Stimulated activated CD8-positive, alpha-beta memory T cell treated with anti-CD3 and anti-CD28 coated beads, Interleukin-4, amount 100 ng/mL, for 48 hours (primary cell): ENCODE measurements around the gene CDK18.

Experiments used
- DNase-seq: peaks from one replicate; pipeline ENCODE4 v3.0.0-alpha.2; 2020

Gene CDK18

DNA sequence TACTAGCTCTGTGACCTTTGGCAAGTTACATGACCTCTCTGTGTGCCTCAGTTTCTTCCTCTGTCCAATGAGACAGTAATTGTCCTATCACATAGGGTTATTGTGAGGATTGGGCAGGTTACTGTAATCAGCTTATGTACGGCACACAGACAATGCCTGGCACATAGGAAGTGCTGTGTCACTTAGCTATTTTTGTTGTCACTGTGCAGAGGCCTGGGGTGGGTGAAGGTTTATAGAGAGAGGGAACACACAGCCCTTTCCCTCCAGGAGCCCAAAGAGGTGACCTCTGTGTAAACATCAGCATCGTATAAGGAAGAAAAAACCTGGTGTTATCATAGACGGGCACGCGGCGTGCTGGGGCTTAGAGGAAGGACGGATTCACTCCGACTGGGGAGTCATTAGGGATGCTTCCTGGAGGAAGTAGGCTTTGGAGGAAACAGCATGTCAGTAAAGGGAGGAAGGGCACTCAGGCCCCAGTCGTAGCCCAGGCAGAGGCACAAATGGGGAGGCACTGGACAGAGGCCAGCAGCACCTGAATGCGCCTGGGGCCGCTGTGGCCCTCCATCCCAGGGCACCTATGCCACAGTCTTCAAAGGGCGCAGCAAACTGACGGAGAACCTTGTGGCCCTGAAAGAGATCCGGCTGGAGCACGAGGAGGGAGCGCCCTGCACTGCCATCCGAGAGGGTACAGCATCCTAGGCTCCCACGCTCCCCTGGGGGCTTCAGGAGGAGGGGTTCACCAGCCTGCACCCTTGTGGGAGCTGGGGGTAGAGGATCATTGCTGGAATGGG lies 21.2 kb downstream of the CDK18 start:
- no peak for DNase-seq

- DNase-seq, result no peak
Observed at GRCh38 chr1:205526431-205526830, 22.0 kb downstream of the CDK18 start.

GRCh38 chr1:205527931-205528330 lies 23.5 kb downstream of the CDK18 start:
- no peak for DNase-seq

DNA sequence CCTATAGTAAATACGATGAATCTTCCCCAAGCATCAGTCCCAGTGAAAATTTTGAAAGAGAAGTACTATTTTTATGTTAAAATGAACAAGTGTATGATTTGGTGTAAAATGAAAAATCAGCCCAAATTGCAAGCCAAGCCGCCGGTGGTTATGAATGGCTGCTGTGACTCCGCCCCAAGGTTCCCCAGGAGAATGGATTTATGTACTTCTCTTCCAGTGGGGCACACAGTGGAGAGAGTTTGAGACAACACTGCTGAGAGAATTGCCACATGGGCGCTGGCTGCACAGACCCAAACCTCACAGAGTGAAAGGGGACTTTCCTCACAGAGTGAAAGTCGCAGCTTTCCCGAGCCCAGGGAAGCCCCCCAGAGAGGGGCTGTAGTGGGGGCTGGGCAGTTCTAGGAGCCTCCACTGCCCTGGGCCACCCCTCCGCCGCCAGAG lies 24.0 kb downstream of the CDK18 start:
- no peak for DNase-seq

- DNase-seq, result peak; percentile 95
Observed at GRCh38 chr1:205528887-205529825, 24.7 kb downstream of the CDK18 start.

- DNase-seq, result no peak
Observed at GRCh38 chr1:205530116-205530515, 25.6 kb downstream of the CDK18 start.

- no peak for DNase-seq
Observed at GRCh38 chr1:205531191-205532025, 26.9 kb downstream of the CDK18 start.

DNA sequence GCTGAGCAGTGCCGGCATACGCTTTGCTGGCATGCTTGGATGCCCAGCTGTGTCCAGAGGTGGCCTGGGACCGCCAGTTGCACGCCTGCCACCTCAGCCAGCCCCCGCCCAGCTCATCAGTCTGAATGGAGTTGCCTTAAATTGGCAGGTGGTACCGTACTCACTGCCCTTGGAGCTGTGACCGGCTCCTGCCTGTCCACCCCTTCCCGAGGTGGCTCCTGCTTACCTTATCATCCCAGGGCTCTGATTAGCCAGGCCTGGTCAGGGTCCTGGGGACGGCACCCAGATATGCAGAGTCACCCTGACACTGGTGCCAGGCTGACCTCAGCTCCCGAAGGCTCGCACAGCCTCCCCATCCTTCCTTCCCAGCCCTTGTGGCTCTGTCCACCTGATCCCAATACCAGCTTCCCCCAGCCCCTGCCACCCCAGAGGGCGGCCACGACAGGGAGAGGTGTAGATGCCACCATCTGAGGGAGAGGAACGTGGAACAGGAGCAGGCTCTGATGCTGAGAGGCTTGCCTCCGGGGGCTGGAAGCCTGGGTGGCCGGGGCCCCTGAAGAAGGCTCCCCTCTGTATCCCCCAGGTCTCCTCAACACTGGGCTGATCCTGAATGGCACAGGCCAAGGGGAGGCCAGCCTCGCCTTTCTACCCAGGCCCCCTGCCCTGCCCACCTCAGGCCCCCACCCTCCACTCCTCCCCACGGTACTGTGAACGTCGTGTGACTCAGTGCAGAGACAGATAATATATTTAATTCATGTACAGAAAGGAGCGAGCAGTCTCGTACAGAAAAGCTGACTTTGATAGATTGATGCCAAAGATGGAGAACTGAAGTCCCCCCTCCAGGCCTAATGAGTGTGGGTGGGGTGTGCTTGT lies 27.8 kb downstream of the CDK18 start:
- DNase-seq, result no peak

- no peak for DNase-seq
Observed at GRCh38 chr1:205532996-205533735, 28.7 kb downstream of the CDK18 start.

DNA sequence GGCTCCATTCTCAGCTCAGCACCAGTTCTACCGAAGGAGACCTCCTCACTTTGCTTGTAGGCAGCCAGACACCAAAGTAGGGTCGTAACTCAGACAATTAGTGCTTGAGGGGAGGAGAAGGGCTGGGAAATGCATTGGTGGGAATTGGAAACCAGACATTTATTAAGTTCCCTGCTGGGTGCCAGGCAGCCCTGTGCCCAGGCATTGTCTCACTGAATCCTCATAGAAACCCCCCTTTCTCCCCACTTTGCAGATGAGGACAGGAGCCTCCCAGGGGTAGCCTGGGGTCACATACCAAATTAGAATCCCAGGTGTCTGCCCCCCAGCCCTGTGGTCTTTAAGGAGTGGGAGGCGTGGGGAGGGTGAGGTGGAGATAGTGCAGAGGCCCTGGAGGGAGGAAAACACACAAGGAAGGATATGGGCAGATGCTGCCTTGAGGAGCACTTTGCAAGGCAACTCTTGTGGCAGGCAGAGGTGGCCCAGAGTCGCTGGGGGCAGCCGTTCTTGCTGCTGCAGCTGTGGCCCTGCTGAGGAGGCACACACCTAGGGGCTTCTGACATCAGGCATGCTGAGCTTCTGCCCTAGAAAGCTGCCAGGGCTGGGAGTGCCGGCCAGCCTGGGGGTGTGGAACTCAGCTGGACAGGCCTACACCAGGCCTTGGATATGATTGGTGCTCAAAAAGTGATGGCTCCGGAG lies 29.4 kb downstream of the CDK18 start:
- DNase-seq, result no peak

GRCh38 chr1:205534444-205534985 lies 30.0 kb downstream of the CDK18 start:
- no peak for DNase-seq

DNA sequence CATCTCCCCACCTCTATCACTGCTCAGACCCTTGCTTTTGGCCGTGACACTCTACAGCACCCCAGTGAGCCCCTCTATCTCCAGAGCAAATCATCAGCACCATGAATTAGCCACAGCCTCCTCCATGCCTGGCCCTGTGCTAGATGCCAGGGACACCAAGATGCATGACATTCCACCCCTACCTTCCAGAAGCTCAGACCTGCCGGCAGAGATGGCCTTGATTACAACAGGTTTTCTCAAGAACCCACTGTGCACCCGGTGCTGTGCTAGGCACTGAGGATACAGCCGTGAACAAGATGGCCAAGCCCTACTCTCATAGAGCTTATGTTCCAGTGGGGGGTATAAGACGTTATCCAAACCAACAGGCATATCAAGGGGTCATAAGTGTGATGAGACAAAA lies 30.6 kb downstream of the CDK18 start:
- no peak for DNase-seq

GRCh38 chr1:205535866-205536758 lies 31.6 kb downstream of the CDK18 start:
- DNase-seq, result no peak

DNA sequence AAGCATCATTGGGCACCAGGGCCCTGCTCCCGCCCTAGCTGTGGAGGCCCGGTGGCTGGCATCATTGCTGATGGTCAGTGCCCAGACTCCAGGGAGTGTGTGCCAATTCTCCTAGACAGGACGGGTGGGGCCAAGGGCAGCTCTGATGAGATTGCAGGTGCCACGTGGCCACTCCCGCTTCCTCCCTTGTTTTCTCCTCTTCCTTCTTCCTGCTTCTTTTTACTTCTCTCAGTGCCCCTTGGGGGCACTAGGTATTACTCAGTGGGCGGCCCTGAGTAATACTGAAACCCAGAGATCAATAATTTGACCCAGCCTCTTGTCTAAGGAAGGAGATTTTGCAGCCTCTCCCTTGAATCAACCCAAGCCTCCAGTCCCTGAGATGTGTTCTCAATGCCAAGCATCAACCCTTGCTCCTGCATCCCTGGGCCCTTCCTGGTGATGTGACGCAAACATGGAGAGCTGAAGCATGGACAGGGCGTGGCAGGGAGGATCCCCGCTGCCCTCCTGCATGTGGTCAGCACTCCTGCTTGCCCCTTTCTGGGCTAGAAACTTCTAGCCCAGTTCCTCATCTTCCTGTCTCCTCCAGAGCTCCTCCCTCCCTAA lies 32.4 kb downstream of the CDK18 start:
- peak; percentile 29 for DNase-seq

- no peak for DNase-seq
Observed at GRCh38 chr1:205537386-205538018, 33.0 kb downstream of the CDK18 start.

GRCh38 chr1:205538235-205538840 lies 33.9 kb downstream of the CDK18 start:
- DNase-seq, result peak; percentile 10

DNA sequence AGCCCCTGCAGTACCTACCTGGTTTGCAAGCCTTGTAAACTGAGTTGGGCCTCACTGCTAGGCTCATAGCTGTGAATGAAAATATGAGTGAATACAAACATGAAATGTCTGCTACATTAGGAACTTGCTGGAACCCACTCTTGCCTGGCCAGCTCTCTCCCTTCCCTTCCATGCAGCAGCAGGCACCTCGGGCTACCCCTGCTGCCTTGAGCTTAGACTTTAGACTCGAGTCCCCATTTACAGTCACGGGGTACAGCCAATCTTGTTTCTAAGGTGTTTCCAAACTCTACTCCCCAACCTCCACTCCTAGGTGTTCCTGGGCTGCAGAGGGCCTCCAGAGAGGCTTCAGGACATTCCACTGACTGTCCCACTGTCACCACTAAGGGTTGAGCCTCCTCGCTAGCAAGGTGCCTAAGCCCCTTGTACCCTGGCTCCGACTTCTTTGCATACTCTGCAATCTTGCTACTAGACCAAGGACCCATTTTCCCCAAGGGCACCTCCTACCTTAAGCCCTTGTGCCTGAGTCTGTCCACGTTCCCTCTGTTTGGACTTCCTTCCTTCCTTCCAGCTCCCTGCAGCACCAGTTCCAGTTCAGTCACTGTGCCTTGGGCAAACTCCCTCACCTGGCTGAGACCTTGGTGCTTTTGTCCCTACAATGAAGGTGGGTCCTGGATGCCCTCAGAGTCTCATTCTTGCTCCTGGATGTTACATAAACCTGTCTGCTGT lies 36.9 kb downstream of the CDK18 start:
- no peak for DNase-seq
